K562 (cell line): ENCODE results near the gene LY6G5B. TPM values are rescaled to one million over a fixed set of nuclear protein-coding genes. Genes with fewer than 3 reads are reported as not detected.

ENCODE experiments used
- CBX1 ChIP-seq: sonication (generic); IDR thresholded peaks from 2 replicates; pipeline ENCODE4 v1.6.1; 2016; ENCODE audit warnings: antibody characterized with exemption, low read depth, mild to moderate bottlenecking
- CHD4 ChIP-seq: fragments of 200-600 bp; sonication (generic); IDR thresholded peaks from 3 replicates; pipeline ENCODE4 v1.6.1; 2012; ENCODE audit warnings: low read depth, mild to moderate bottlenecking, mixed read lengths, low read length, inconsistent platforms; ENCODE audit not compliant: insufficient read depth, insufficient replicate concordance, poor library complexity, severe bottlenecking
- CREBBP ChIP-seq: IDR thresholded peaks from one replicate; pipeline ENCODE4 v1.6.1; 2012; ENCODE audit warnings: low read depth, mild to moderate bottlenecking, control low read depth, inconsistent platforms, low read length
- ERF ChIP-seq: fragments of 450-650 bp; formaldehyde crosslinking; IDR thresholded peaks from 2 replicates; pipeline ENCODE4 v1.4.0; 2020; ENCODE audit warnings: mild to moderate bottlenecking, mixed read lengths
- FOXK1 ChIP-seq: sonication (generic); formaldehyde crosslinking; IDR thresholded peaks from 2 replicates; pipeline ENCODE4 v1.8.0; 2022; ENCODE audit warnings: missing genetic modification reagents, mild to moderate bottlenecking, borderline replicate concordance
- HDAC3 ChIP-seq: fragments of 450-650 bp; IDR thresholded peaks from 2 replicates; pipeline ENCODE4 v1.6.1; 2018; ENCODE audit warnings: borderline replicate concordance, mild to moderate bottlenecking, moderate library complexity; ENCODE audit not compliant: partially characterized antibody
- HMG20B ChIP-seq: fragments of 250-450 bp; sonication (Bioruptor Pico); IDR thresholded peaks from 2 replicates; pipeline ENCODE4 v1.5.0; 2021; ENCODE audit warnings: mild to moderate bottlenecking
- HSF4 ChIP-seq: fragments of 250-450 bp; sonication (Bioruptor Pico); IDR thresholded peaks from 2 replicates; pipeline ENCODE4 v2.1.2; 2022; ENCODE audit warnings: mild to moderate bottlenecking, moderate library complexity, borderline replicate concordance
- L3MBTL2 ChIP-seq: fragments of 450-650 bp; IDR thresholded peaks from 2 replicates; pipeline ENCODE4 v1.6.1; 2016; ENCODE audit warnings: mild to moderate bottlenecking, moderate library complexity
- MIER1 ChIP-seq: fragments of 450-650 bp; IDR thresholded peaks from 2 replicates; pipeline ENCODE4 v1.6.1; 2016; ENCODE audit warnings: antibody characterized with exemption, mild to moderate bottlenecking, low read depth
- NBN ChIP-seq: fragments of 450-650 bp; IDR thresholded peaks from 2 replicates; pipeline ENCODE4 v1.6.1; 2016; ENCODE audit warnings: low read depth, mild to moderate bottlenecking
- NCOA6 ChIP-seq: fragments of 450-650 bp; IDR thresholded peaks from 2 replicates; pipeline ENCODE4 v1.6.1; 2017; ENCODE audit warnings: mild to moderate bottlenecking
- RBM25 ChIP-seq: fragments of 200-400 bp; formaldehyde crosslinking; IDR thresholded peaks from 2 replicates; pipeline ENCODE4 v1.6.1; 2018; ENCODE audit warnings: low read length, low read depth, moderate library complexity; ENCODE audit not compliant: severe bottlenecking
- TAF9B ChIP-seq: fragments of 450-650 bp; IDR thresholded peaks from 2 replicates; pipeline ENCODE4 v1.6.1; 2018; ENCODE audit warnings: mild to moderate bottlenecking; ENCODE audit not compliant: partially characterized antibody
- TSC22D4 ChIP-seq: fragments of 450-650 bp; IDR thresholded peaks from 2 replicates; pipeline ENCODE4 v1.6.1; 2016; ENCODE audit warnings: missing genetic modification characterization, missing biosample characterization, control low read depth
- ZBTB5 ChIP-seq: fragments of 450-650 bp; IDR thresholded peaks from 2 replicates; pipeline ENCODE4 v1.6.1; 2017; ENCODE audit warnings: antibody characterized with exemption
- ZNF143 ChIP-seq: sonication (generic); formaldehyde crosslinking; IDR thresholded peaks from 2 replicates; pipeline ENCODE4 v1.9.0; 2022; ENCODE audit warnings: mild to moderate bottlenecking, missing genetic modification reagents
- ZNF277 ChIP-seq: fragments of 250-450 bp; sonication (Bioruptor Pico); IDR thresholded peaks from 2 replicates; pipeline ENCODE4 v1.8.0; 2022; ENCODE audit warnings: inconsistent platforms, mild to moderate bottlenecking, moderate library complexity, borderline replicate concordance
- ZNF354B ChIP-seq: fragments of 250-450 bp; sonication (Bioruptor Pico); IDR thresholded peaks from 2 replicates; pipeline ENCODE4 v1.4.0; 2020
- ZNF592 ChIP-seq: fragments of 450-650 bp; IDR thresholded peaks from 2 replicates; pipeline ENCODE4 v1.6.1; 2017; ENCODE audit warnings: antibody characterized with exemption, mild to moderate bottlenecking
- ZNF778 ChIP-seq: fragments of 450-650 bp; formaldehyde crosslinking; IDR thresholded peaks from 2 replicates; pipeline ENCODE4 v1.4.0; 2020; ENCODE audit warnings: mild to moderate bottlenecking, moderate library complexity
- polyA plus RNA-seq, 8 experiments: library from polyadenylated mRNA; depleted of rRNA in 4 of 8; stranded (reverse) in 5 of 8; unstranded in 3 of 8; fragments of >200 nt; fragmentation: Nextera tagmentation in 2 of 8; fragmentation: Illumina TruSeq in 1 of 8; extraction: Ambion mirVana in 2 of 8; extraction: Trizol in 1 of 8; gene quantifications; 2 replicates each; pipeline versions ENCODE4 v1.2.1 to v1.2.3, GENCODE V29; 2011 to 2014; ENCODE audit warnings: inconsistent platforms in 1 of 8, missing spikeins in 1 of 8
- total RNA-seq, 7 experiments: library from RNA; depleted of rRNA in 6 of 7; stranded (reverse); fragments of >200 nt in 6 of 7; fragmentation: Illumina TruSeq in 2 of 7; extraction: Trizol in 2 of 7; gene quantifications; 2 replicates each; pipeline versions ENCODE4 v1.2.1 to v1.2.3, GENCODE V29; 2011 to 2021; ENCODE audit warnings: low replicate concordance in 1 of 7

The LY6G5B gene
- total and polyA plus RNA-seq, 9 of the 15 experiments (the other 6 are each of a cell fraction or from before 2014, with no cell fraction given), result 6.0 to 27.0 (median 7.5) TPM

- TF ChIP-seq ZNF277 (no peak), HMG20B (no peak), ZNF778 (CRISPR knock-in tag) (no peak), NBN (no peak), CREBBP (no peak), FOXK1 (CRISPR knock-in tag) (no peak), CBX1 (no peak), ERF (no peak), TSC22D4 (tag) (no peak), L3MBTL2 (no peak), NCOA6 (no peak), CHD4 (no peak), HSF4 (CRISPR knock-in tag) (0 out of 2 replicates have a peak, but pooled peaks have one; percentile 37), ZNF592 (peak; percentile 51), TAF9B (no peak), HDAC3 (no peak), RBM25 (no peak), MIER1 (no peak), ZNF143 (CRISPR knock-in tag) (no peak), ZNF354B (CRISPR knock-in tag) (no peak), ZBTB5 (no peak)
Measured at GRCh38 chr6:31689249-31690110, 19.7 kb downstream of the LY6G5B start (continued).
